ENCODE results near the gene HIPK3.
A peak's percentile ranks its signal among the peaks of the same experiment; 100 is the strongest.
"Not testable (repeated sequence)": the region's sequence is repeated elsewhere in the genome, so short reads cannot be mapped to it uniquely, and the experiment has no call there.

HIPK3 gene

GRCh38 chr11:33358150-33358831 is 101.1 kb downstream of the HIPK3 start:
- DNase-seq (ENCODE audit: low read depth in 2 of 2), result no peak

GRCh38 chr11:33360642-33361041 is 103.5 kb downstream of the HIPK3 start:
- no peak for DNase-seq (ENCODE audit: low read depth in 2 of 2)

GRCh38 chr11:33362051-33362910 is 105.1 kb downstream of the HIPK3 start:
- peak in 1 of 2 donors; percentile 4 for DNase-seq (ENCODE audit: low read depth in 2 of 2)

- DNase-seq (ENCODE audit: low read depth in 2 of 2), result no peak
Measured at GRCh38 chr11:33366918-33367317, 109.7 kb downstream of the HIPK3 start.

GRCh38 chr11:33368475-33368874 is 111.3 kb downstream of the HIPK3 start:
- DNase-seq (ENCODE audit: low read depth in 2 of 2), result not testable (repeated sequence)

GRCh38 chr11:33368931-33369330 is 111.8 kb downstream of the HIPK3 start:
- no peak for DNase-seq (ENCODE audit: low read depth in 2 of 2)

GRCh38 chr11:33373636-33374035 is 116.5 kb downstream of the HIPK3 start:
- DNase-seq (ENCODE audit: low read depth in 2 of 2), result no peak

- no peak for DNase-seq (ENCODE audit: low read depth in 2 of 2)
Measured at GRCh38 chr11:33375236-33375635, 118.1 kb downstream of the HIPK3 start.

GRCh38 chr11:33375688-33376311 is 118.6 kb downstream of the HIPK3 start, which contains the start of gene KIAA1549L:
KIAA1549L (plus strand) TSS chr11:33376108.
- DNase-seq (ENCODE audit: low read depth in 2 of 2), result no peak

- no peak for DNase-seq (ENCODE audit: low read depth in 2 of 2)
Measured at GRCh38 chr11:33376331-33377310, 119.4 kb downstream of the HIPK3 start.

- no peak for DNase-seq (ENCODE audit: low read depth in 2 of 2)
Measured at GRCh38 chr11:33377412-33378370, 120.5 kb downstream of the HIPK3 start.

- no peak for DNase-seq (ENCODE audit: low read depth in 2 of 2)
Measured at GRCh38 chr11:33379947-33380346, 122.8 kb downstream of the HIPK3 start.

- no peak for DNase-seq (ENCODE audit: low read depth in 2 of 2)
Measured at GRCh38 chr11:33383075-33383919, 126.1 kb downstream of the HIPK3 start.

GRCh38 chr11:33383920-33384209 is 126.7 kb downstream of the HIPK3 start:
- DNase-seq (ENCODE audit: low read depth in 2 of 2), result no peak

GRCh38 chr11:33384220-33384619 is 127.0 kb downstream of the HIPK3 start:
- DNase-seq (ENCODE audit: low read depth in 2 of 2), result no peak

- no peak for DNase-seq (ENCODE audit: low read depth in 2 of 2)
Measured at GRCh38 chr11:33387581-33387980, 130.4 kb downstream of the HIPK3 start.

- DNase-seq (ENCODE audit: low read depth in 2 of 2), result no peak
Measured at GRCh38 chr11:33387996-33388395, 130.8 kb downstream of the HIPK3 start.

GRCh38 chr11:33388793-33389525 is 131.8 kb downstream of the HIPK3 start:
- no peak for DNase-seq (ENCODE audit: low read depth in 2 of 2)

- DNase-seq (ENCODE audit: low read depth in 2 of 2), result no peak
Measured at GRCh38 chr11:33389635-33390034, 132.5 kb downstream of the HIPK3 start.

Data from activated CD4-positive, alpha-beta T cell treated with anti-CD3 and anti-CD28 coated beads for 24 hours (primary cell).